HG02678 (cell line): ENCODE measurements around the gene CBX1.
"Not testable (repeated sequence)": the region's sequence is repeated elsewhere in the genome, so short reads cannot be mapped to it uniquely, and the experiment has no call there.

Experiments used
- ATAC-seq: cut with Tn5 transposase; IDR thresholded peaks from one replicate; pipeline ENCODE4 v1.9.1; 2021; ENCODE audit warnings: mild to moderate bottlenecking, moderate library complexity; ENCODE audit not compliant: unreplicated experiment

CBX1 gene

DNA sequence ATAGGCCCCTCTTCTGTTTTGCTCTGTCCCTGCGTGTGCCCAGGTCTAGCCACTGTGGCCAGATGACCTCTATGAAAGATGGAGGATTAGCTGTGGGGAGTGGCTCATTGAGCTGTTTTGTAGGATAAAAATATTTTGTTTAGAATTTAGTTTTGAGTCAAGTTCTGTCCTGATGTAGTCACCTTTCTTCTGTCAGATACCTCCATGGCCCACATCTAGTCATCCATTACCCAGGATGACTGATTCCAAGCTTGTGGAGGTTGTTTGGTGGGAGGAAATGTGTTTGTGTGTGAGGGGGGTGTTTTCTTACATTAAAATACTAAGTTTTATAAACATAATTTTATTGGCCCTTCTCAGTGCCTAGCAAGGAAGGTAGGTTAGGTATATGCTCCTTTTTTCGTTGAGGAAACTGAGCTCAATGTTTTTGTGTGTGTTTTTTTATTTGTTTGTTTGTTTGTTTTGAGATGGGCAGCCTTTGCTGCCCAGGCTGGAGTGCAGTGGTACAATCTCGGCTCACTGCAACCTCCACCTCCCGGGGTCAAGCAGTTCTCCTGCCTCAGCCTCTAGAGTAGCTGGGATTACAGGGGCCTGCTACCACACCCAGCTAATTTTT lies 22.6 kb upstream of the CBX1 start:
- ATAC-seq = no peak

DNA sequence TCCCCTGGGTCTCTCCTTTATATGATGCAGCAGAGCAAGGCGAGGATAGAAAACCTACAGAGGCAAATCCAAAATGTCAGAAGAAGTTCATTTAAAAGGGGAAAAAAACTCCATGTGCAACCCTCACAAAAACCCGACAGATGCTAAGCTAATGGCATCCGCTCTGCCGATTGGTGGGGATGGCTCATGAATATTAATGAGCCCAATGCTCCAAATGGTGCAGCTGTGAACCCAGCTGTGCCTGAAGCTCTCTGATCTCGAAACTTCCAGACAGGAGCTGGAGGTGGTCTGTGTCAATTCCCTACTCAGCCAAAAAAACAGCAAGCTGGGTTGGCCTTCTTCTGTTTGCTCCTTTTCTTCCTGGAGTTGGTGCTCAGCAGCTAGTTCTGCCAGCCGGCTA lies 21.8 kb upstream of the CBX1 start:
- ATAC-seq = no peak

DNA sequence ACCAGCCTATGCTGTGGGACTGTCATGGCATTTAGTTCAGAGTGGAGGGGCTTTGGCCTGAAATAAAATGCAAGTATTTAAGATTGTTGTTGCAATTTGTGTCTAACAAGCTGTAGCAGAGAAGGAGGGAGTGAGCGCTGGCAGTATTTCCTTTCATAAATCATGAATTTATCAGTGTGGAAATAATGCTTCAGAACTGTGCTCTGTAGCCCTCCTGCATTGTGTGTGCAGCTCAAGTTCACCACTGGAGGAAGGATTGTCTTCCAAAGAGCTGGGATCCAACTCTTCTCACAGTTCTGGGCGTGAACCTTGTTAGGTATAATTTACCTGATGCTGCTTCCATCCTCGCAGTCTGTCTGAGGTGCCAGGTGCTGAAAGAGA lies 21.4 kb upstream of the CBX1 start:
- no peak for ATAC-seq

DNA sequence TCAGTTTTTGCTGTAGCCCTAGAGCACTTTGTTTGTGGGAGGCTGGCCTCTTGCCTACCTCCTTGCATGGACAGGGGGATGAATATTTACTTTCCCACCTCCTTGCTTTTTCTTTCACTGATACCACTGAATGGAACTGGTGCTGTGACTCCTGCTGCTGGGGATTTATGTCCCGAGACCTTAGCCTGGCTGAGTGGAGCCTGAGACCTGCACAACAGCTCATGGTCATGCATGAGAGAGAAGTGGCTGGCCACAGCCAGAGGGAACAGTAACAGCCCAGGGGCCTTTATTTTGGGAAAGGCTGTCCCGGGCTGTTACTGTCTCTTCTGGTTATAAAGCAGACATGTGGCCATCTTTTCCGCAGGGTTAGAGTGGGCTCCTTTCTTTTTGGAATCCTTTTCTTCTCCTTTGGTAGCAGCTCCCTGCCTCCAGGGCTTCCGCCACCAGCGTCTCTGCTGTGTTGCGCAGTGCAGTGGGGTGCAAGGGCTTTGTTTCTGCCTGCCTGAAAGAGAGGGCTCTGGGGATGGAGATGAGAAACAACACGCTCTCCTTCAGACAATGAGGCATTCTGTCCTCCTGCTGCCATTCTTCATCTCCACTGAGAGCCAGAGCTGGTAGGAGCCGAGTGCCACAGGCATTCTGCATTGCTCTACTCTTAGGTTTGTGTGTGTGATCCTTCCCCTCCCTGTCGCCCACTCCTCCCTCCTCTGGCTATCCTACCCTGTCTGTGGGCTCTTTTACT lies 20.8 kb upstream of the CBX1 start:
- no peak for ATAC-seq

DNA sequence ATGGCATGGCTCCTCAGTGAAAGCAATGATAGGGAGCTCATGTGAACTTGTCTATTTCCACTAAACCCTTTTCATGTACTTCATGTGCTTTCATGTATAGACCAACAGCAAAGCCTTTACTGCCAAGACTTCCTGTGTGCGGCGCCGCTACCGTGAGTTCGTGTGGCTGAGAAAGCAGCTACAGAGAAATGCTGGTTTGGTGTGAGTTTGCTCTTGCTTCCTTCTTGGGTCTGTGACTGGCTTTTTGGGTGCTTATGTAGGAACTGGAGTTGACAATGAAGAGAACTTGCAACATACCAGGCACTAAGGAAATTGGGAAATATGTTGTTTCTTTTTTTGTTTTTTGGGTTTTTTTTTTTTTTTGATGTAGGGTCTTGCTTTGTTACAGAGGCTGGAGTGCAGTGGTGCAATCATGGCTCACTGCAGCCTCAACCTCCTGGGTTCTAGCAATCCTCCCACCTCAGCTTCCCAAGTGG lies 12.0 kb upstream of the CBX1 start:
- no peak for ATAC-seq

DNA sequence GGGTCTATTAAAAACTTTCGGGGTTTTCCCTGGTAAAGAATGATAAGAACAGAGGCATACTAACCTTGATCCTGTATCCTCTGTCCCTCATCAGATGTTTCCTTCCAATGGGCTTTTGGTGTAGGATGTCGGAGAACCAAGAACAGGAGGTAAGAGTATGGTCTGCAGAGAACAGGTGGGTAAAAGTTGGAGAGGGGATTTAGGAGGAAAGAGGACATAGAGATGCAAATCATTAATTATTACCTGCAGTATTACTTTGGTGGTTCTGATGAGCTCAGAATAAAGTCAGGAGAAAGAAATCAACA lies 10.6 kb upstream of the CBX1 start:
- ATAC-seq = no peak

DNA sequence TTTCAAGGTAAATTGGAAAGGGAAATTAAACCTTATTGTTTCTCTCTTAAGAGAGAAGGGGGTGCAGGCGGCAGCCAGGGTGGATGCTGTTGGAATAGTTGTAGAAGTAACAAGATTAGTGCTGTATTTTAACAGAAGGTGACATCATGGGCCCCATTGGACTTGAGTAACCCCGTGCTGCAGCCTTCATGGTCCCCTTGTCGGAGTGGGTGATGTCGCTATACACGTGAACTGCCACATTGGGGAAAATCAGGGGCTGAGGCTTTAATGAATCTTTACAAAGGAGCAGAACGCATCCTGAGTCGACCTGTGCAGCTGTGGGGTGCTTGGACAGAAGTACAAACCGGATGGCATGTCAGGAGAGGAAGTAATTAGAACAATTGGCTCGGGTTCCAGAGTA lies 9.5 kb upstream of the CBX1 start:
- ATAC-seq = no peak

DNA sequence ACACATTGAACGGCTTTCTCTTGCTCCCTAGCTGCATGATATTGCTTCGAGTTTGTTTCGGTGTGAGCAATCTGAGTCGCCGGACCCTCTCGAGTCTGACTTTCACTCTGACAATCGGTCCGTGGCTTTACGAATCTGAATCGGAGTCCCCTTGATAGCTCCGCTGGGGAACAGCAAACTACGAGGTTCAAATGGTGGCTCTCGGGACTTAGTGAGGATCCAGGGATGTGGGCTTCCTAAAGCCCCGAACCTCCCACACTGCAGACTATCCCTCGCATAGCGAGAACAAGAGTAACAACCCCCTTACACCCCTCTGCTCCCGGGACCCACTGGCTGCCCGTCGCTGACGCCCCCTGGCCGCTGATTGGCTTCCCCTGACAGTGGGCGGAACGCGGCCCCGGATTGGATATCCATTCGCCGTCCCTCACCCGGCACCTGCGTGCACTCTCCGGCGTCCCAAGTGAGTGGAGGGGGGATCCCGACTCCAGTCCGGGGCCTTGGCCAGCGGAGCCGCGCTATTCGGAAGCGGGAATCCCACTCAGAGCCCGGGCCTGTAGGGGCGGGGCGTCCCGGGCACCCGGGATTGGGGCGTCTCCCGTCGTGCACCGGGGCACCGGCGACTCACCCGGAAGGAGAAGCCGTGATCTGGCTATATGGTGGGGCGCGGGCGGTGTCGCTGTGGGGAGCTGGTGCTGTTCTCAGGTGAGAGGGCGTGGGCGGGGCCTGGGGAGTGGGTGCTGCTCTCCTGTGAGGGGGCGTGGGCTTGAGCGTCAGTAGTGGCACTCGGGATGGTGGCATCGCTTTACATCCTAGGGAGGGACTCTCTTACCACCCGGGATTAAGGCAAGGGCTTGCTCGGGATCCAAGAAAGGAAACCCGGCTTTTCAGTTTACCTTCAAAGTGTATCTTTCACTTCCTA lies 6.1 kb upstream of the CBX1 start, which contains the start of gene SNX11:
Gene SNX11, plus strand, starts transcription at position 630 of the 919 bp plus-strand sequence. CDS start 4,278 bp downstream, outside the sequence.
- peak; percentile 83 for ATAC-seq

DNA sequence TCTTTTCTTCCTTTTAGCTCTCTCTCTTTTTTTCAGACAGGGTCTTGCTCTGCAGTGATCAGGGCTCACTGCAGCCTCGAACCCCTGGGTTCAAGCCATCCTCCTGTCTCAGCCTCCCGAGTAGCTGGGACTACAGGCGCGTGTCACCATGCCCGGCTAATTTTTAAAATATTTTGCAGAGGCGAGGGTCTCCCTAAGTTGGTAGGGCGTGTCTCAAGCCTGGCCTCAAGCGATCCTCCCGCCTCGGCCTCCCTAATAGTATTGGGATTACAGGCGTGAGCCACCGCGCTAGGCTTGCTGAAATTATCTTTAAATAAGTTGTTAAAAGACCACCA lies 5.5 kb upstream of the CBX1 start:
- no peak for ATAC-seq

DNA sequence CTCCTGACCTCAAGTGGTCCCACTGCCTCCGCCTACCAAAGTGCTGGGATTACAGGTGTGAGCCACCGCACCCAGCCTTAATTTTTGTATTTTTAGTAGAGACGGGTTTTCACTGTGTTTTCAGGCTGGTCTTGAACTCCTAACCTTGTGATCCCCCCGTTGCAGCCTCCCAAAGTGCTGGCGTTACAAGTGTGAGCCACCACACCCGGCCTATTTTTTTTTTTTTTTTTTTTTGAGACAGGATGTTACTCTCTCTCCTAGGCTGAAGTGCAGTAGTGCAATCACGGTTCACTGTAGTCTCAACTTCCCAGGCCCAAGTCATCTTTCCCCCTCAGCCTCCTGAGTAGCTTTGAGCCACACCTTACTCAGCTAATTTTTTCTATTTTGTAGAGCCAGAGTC lies 3.2 kb upstream of the CBX1 start:
- no peak for ATAC-seq

DNA sequence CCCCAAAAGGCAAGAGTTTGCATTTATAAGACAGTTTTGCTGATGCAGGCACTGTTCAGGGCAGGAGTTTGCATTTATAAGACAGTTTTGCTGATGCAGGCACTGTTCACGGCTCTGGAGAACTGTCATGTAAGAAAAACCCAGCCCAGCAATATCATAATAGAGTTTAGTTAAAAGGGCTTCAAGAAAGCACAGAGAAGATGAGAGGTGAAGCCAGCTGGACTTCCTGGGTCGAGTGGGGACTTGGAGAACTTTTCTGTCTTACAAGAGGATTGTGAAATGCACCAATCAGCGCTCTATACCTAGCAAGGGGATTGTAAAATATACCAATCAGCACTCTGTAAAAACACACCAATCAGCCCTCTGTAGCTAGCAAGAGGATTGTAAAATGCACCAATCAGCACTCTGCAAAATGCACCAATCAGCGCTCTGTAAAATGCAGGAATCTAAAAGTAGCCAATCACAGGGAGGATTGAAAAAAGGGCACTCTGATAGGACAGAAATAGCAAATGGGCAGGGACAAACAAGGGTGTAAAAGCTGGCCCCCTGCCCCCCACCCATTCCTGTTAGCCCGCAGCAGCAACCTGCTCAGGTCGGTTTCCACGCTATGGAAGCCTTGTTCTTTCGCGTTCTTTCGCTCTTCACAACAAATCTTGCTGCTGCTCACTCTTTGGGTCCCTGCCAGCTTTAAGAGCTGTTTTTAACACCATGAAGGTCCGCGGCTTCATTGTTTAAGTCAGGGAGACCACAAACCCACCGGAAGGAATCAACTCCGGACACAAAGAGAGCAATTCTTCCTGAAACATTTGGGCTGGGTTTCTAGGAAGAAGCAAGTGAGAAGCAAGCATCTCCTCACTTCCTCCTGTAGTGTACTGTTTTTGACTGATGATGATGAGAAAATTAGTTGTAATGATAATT lies 1.8 kb upstream of the CBX1 start:
- no peak for ATAC-seq

DNA sequence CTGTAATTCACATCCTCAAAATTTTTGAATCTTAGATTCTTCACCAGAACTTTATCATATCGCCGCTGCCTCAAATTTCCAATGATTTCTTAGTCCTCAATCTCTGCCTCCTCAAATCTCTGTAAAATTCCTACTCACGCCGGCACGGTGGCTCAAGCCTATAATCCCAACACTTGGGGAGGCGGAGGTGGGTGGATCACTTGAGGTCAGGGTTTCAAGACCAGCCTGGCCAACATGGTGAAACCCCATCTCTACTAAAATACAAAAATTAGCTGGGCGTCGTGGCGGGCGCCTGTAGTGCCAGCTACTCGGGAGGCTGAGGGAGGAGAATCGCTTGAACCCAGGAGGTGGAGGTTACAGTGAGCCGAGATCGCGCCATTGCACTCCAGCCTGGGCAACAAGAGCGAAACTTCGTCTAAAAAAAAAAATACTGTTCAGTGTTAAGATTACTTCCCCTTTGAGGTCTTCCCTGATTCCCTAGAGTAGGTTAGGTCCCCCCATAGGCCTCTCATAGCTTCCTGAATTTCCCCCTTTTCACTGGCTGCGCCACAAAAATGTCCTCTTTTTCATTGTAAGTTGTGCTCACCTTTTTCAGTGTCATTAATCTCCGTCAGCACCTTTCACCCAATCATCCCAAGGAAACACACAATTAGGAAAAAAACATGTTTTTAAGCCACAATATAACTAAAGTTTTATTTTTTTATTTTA lies 919 bp upstream of the CBX1 start:
- ATAC-seq = no peak

DNA sequence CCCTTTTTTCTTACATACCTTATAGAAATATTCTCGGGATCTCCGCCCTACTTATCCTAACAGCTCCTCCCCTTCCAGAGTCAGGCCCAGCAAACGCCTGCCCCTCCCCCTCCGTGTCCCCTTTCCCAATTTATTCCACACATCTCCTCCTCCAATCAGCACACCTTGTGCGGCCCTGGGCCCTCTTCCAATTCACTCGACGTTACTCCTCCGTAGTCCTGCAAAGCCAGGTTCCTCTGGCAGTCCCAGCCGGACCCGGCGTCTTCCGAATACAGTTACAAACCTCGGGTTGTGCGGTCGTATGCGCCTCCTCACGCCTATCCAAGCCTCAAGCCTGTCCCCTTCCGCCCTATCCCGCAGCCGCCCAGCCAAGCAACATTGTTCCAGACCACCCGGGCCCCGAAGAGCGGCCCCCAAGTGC lies 677 bp downstream of the CBX1 start:
- ATAC-seq = no peak

DNA sequence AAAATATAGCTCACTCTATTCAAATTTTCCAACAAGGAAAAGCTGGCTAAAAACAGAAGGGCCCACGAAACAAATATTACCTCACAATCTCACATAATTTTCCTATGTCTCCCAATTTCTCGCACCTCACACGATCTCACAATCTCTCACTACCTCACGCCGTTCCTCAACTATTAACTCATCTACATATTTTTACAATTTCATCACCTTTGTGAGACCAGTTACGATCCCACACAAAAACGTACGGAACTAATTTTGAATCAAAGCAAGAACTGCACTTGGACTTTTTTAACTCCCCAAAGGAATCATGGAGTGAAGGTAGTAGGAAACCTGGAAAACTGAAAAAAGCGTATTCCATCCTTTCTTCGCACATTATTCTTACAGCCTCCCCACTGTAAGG lies 1.1 kb downstream of the CBX1 start:
- ATAC-seq = no peak

DNA sequence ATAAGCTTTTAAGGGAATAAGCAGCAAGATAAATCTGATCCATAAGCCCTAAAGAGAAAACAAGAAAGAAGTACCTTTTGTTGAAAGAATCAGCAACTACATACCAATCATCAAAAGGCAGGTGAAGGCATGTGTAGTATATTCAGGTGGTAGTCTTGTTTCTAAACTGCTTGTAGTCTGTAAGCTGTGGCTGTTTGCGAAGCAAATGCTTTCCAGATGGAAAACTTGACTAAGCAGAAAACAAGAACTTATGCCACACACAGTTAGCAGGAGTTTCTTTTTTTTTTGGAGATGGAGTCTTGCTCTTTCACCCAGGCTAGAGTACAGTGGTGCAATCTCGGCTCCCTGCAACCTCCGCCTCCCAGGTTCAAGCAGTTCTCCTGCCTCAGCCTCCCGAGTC lies 5.7 kb downstream of the CBX1 start:
- no peak for ATAC-seq

DNA sequence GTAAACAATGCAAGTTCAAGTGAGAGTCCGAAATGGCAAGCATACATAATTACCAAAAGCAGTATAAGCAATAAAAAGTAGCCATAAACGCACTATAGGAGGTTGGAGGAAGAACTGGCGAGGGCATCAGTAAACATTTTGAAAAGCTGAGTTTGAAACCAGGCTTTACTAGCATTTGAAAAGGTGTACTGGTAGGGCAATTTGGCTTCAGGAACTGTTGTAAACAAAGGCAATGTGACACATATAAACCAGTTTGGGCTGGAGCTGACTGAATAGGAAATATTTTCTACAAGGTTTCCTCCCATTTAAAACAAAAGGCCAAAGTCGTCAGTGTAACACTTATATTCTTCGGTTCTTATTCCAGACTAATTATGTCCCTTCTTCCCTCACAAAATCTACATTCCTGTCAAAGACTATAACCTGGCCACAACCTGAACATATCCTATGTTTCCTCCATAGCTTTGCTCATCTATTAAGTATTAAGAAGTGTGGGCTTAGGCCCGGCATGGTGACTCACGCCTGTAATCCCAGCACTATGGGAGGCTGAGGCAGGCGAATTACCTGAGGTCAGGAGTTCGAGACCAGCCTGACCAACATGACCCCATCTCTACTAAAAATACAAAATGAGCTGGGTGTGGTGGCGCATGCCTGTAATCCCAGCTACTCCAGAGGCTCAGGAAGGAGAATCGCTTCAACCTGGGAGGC lies 7.8 kb downstream of the CBX1 start:
- ATAC-seq = no peak

DNA sequence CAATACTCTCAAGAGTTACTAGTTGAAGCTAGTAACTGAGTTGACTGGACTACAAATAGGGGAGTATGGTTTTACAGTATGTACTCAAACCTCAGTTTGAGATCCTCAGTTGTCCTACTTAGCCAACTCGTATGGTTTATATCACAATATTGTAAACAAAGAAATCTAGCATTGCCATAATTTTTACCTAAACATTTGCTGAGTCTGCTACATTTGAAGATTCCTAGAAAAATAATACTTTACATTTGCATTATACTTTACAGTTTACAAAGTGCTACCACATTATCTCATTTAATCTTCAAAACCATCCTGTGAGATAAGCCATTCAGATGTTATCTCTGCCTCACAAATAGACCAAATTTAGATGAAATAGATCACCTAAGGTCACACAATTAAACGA lies 16.3 kb downstream of the CBX1 start:
- no peak for ATAC-seq

DNA sequence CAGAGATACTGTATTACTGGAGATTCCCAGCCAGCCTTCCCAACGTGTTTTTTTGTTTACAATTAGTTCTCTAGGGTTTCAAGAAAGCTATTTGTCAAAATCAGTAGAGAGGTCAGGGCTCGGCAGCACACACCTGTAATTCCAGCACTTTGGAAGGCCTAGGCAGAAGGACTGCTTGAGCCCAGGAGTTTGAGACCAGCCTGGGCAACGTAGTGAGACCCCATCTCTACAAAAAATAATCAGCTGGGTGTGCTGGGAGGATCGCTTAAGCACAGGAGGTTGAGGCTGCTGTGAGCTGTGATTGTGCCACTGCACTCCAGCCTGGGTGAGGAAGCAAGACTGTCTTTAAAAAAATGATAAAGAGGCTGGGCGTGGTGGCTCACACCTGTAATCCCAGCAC lies 19.4 kb downstream of the CBX1 start:
- ATAC-seq = no peak

DNA sequence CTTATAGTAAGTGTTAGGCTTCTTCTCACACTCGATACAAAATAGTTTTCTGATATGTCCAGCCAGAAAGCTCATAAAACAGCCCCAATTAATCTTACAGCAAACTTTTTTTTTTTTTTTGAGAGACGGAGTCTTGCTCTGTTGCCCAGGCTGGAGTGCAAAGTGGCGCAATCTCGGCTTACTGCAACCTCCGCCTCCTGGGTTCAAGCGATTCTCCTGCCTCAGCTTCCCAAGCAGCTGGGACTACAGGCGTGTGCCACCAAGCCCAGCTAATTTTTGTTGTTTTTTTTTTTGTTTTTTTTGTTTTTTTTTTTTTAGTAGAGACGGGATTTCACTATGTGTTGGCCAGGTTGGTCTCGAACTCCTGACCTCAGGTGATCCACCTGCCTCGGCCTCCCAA lies 24.1 kb downstream of the CBX1 start:
- ATAC-seq = not testable (repeated sequence)
